GM19467 (cell line): Measurements from ENCODE around the gene SBF2.
"Not testable (repeated sequence)": the region's sequence is repeated elsewhere in the genome, so short reads cannot be mapped to it uniquely, and the experiment has no call there.

Source experiments
- ATAC-seq: cut with Tn5 transposase; IDR thresholded peaks from one replicate; pipeline ENCODE4 v1.9.1; 2021; ENCODE audit warnings: mild to moderate bottlenecking, moderate library complexity; ENCODE audit not compliant: unreplicated experiment

SBF2 gene

DNA sequence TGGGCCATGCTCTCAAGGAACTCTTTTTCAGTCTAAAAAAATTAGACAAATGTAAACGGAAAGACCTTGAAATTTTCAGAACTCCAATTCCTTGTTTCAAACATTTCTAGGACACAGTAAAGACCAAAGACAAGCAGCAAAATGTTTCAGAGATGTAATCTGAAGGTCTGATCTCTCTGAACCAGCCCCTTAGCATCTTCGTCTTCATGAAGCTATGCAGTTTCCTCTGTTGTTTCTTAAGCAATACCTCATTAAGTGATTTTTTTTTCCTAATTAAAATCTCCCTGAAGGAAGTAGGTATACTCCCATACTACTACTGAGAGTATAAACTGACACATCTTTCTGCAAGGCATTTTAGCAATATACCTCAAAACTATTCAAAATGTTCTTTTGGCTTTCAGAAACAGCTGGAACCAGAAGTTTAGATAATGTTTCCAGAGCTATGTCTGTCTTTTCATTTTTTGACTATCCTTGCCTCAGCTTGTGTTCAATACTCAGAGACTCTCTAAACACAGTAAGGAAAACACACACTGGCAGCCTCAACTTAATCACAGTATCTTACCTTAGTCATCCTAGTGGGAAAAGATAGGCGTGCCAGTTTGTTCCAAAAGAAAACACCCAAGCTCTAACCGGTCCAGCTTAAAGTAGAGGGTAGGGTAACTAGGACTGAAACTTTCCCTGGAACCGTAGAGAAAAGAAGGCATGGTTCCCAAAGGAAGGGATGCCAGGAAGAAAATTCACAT, 25.1 kb downstream of the SBF2 start:
- ATAC-seq = no peak

DNA sequence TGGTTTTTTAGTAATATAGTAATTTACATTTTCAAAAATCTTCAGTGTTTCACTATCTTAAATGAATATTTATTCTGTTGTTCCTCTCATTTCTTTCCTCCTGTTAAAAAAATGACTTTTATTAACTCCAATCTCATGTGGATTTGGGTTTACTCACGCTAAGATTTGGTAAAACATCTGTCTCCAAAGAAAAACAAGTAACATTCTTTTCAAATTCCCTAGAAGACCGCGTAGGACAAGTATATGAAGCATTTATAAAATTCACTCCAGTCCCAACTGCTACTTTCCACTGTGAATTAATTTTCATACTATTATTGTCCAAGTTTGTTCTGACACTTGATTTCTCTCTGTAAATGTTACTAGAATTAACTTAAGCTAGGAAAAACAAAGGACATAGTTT, 26.2 kb downstream of the SBF2 start:
- no peak for ATAC-seq

DNA sequence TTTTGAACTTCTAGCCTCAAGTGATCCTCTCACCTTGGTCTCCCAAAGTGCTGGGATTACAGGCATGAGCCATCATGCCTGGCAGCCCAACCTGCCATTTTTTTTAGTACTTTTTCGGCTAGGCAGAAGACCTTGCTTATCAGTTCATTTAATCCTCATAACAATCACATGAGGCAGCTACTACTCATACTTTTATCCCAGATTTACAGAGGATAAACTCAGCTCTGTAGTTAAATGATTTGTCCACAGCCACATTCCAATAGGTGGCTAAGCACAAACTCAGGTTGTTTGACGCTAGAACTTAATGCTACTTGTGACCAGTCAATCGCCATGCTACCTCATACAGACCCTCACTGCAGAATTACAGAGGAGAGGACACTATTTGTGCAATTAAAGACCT, 28.1 kb downstream of the SBF2 start:
- no peak for ATAC-seq

- not testable (repeated sequence) for ATAC-seq
Observed at GRCh38 chr11:10264716-10265115, 29.3 kb downstream of the SBF2 start.

- ATAC-seq = no peak
Observed at GRCh38 chr11:10263929-10264328, 30.1 kb downstream of the SBF2 start.

GRCh38 chr11:10261821-10262220, 32.2 kb downstream of the SBF2 start:
- ATAC-seq = no peak

GRCh38 chr11:10257478-10257877, 36.5 kb downstream of the SBF2 start:
- no peak for ATAC-seq

DNA sequence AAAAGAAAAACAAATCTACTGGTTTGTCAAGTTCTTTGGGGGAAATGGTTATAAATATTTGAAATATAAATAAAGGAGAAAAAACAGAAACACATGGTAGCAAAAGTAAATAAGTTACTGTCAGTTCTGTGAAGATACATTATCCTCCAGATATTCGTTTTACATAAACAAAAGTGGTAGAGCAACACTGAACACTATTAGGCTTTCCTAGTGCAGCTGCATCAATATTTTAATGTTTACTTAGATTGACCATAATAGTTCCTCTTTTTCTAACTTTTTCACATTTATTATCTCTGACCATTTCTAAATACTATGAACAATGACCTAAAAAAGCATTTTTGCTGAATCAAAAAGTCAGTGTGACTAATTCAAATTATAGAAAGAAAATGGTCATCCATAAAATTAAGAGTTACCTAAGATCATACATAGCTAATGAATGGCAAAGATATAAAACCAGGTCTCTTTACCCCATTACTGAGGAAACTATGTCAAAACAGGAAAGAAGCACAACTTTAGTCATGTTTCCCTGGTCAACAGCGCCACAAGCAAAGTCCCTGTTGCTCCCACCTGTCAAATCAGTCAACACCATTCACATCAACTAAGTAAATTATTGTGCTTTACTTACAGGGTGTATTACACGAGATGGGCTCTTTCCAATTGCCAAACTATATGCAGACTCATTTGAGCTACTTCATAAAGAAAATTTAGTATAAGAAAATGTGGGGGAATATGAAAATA, 38.5 kb downstream of the SBF2 start:
- no peak for ATAC-seq

DNA sequence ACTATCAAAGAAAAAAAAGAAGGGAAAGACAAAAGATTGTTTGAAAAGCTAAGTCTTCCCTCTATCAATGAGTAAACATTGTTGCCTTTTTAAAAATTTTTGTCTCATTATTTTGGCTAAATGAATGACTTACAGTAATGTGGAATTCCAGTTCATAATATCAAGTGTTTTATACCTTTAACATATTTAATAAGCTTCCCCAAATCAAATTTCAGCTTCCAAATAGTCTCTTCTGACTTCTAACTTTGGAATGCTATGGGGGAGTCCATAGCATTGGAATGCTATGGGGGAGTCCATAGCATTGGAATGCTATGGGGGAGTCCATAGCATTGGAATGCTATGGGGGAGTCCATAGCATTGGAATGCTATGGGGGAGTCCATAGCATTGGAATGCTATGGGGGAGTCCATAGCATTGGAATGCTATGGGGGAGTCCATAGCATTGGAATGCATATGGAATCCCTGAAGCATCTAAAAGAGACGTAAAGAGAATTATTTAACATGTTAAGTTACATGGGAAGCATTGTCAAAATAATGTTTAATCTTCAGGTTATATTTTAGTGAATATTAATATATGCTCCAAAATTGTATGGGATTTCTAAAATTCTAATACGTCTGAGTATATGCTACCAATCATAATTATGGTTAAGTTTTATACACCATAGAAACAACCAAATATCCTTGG, 44.4 kb downstream of the SBF2 start:
- ATAC-seq = not testable (repeated sequence)

- no peak for ATAC-seq
Observed at GRCh38 chr11:10247011-10247410, 47.0 kb downstream of the SBF2 start.

GRCh38 chr11:10243896-10244575, 50.0 kb downstream of the SBF2 start:
- ATAC-seq = no peak

GRCh38 chr11:10236840-10237239, 57.2 kb downstream of the SBF2 start:
- no peak for ATAC-seq

DNA sequence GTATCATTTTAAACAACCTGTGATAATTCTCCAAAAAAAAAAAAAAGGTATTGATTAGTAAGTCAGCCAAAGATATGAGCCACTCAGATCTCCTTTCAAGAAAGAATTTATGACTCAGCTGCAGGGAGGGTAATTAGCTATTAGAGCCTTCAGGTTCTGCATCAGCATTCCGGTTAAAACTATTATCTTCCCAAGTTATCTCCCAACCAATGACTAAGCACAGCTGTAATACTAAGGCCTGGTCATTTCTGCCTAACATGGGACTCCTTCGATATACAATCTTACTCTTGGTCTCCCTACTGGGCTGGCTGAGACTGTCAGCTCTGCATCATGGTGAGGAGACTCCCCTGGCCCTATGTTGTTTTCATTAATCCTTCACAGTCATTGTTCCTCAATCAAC, 60.4 kb downstream of the SBF2 start:
- ATAC-seq = no peak

DNA sequence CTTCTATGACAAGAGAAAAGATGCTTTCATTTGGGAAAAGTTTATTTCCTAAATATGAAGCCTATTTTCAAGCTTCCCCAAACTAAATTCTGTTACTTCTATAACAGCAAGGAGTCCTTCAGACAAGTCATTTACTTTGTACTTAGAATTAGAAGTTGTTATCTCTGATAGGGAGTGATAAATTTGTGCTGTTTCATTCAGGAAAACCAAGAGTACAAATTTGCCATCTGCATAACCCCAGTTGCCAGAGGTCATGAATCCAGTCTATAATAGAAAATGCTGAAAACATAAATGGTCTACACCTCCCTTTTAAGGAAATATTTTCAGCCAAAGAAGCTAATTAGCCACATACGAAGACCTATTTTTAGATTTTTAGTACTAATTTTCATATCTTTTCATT, 61.3 kb downstream of the SBF2 start:
- no peak for ATAC-seq

DNA sequence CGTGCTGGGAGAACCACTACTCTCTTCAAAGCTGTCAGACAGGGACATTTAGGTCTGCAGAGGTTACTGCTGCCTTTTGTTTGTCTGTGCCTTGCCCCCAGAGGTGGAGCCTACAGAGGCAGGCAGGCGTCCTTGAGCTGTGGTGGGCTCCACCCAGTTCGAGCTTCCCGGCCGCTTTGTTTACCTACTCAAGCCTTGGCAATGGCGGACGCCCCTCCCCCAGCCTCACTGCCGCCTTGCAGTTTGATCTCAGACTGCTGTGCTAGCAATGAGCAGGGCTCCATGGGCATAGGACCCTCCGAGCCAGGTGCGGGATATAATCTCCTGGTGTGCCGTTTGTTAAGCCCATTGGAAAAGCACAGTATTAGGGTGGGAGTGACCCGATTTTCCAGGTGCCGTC, 62.2 kb downstream of the SBF2 start:
- ATAC-seq = not testable (repeated sequence)

DNA sequence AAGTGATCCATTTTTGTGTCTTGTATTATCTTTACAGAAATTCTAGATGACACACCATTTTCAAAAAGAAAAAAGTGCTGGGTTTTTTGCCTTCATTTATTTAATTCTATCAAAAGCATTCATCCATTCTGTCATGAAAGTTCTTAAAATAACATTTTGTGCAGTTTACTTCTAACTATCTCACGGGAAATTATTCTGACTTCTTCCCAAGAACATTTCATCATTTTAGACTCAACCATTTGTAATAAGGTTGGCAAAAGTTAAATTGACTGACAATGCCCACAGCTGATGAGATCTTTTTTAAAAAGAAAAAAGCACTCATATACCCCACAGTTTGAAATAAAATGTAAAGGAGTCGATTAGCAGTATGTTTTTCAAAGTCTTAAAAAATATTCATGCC, 68.5 kb downstream of the SBF2 start:
- no peak for ATAC-seq

DNA sequence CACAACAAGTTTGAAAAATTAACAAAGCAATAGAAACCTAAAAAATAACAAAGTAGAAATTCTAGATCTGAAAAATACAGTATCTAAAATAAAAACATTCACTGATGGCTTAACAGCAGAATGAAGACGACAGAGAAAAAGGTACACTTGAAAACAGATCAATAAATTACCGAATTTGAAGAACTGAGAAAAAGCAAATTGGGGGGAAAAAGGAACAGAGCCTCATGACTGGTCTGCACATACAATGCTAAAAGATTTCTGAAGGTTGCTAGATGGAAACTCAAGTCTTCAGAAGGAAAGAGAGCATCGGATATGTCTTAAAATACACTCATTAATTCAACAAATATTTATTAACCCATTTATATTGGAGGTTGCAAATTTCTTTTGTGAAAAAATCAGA, 71.6 kb downstream of the SBF2 start:
- ATAC-seq = no peak

- ATAC-seq = no peak
Observed at GRCh38 chr11:10221342-10221741, 72.7 kb downstream of the SBF2 start.

DNA sequence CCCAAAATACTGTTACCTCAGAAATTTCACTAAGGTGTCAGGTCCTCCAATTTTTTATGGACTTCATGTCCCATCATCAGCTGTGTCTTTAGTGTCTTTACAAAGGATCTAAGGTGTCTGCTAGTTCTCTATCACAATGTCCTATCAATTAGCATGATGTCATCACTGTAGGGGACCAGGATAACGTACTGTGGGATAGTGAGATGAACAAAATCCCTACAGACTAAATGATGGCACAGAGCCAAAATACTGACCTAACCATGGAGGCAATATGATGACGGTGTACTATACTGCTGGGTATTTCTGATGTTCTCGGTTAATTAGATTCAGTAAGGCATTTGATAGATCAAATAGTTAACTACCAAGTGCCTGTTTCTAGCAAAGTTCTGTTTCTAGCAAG, 82.5 kb downstream of the SBF2 start:
- ATAC-seq = no peak

DNA sequence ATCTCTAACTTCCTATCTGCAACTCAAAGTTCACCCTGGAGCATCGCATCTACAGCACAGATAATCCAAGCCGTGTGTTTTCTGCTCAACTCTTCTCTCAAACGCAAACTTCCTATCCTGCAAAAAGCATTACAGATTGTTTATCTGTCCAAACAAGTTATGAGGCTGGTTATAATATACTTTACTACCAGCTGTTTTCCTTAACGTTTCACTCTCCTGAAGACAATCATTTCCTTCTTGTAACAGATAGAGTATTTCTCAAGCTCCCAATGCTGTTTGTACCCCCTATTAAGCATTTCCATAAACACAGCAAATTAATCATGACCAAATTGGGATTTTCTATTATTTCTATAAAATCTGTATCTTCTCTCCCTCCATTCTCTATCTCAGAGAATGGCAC, 84.7 kb downstream of the SBF2 start:
- no peak for ATAC-seq

DNA sequence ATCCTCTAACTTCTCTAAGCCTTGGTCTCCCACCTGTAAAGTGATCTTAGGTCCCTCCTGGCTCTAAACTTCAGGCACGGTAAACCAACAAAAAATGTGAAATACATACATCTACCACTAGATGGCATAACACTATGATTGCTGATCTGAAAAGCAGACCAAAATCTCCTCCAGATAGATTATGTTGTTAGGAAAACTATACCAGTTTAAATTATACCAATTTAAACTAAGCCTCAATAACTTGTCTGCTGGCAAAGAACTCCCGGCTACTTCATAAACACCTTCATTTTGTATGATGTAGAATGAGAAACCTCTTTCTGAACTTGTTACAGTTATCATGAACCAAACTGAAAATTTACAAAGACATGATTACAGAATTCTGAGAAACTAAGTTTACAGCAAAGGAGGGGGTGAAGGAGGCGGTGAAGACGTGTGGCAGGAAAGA, 85.9 kb downstream of the SBF2 start:
- peak; percentile 66 for ATAC-seq
